Cortex of kidney (tissue), 1 donor: ENCODE measurements around the gene FADS3.
"Not testable (repeated sequence)": the region's sequence is repeated elsewhere in the genome, so short reads cannot be mapped to it uniquely, and the experiment has no call there.

Source experiments
- DNase-seq: peaks from one replicate; lab custom pipeline; 2025; lab: John Stamatoyannopoulos, UW

FADS3 gene

DNA sequence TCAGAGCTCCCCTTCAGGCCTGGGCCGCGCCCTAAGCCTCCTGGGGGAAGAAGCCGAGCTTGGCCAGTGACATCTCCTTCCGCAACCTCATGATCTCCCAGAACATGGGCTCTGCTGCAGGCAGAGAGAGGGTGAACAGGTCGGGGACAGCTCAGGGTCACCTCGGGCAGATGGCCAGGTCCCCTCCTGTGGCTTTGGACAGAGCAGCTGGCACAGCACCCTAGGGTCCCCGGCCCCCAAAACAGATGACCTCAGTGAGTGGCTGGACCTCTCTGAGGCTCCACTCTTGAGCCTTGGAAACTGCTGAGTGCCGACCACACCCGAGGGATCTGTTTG, 6.9 kb upstream of the FADS3 start:
- no peak for DNase-seq

DNA sequence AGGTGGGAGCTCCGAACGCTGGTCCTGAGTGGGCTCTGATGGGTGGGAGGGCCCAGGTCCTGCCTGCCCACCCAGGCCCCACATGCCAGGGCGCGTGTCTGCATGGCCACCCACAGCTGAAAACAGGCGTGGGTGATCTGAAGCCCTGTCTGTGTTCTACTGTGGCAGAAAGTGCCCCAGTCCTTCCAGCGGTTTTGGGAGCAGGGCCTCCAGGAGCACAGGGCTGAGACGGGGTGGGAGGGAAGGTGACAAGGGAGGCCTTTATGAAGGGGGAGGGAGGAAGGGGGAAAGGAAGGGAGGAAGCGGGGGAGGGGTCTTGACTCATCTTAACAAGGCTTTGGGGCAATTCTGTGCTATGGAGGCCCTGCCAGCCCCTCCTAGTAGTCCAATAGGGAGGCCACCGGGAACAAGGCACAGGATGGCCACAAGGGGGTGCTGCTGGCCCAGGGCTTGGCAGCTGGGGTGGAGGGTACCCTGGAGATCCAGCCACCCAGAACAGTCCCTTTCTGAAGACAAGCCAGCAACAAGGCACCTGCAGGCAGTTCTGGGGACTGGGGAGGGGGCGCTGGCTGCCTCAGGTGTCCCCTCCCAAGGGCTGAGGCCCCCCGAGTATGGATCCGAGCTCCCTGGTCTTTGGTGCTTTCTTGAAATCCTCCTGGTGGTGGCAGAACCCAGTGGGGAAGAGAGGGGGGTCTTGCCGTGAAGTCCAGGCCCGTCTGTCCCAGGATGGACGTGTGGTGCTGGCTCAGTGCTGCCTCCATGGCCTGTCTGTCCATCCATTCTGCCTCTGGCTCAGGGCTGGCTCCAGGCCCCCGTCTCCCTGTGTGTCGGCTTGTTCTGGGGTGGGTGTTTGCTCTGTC, 6.3 kb upstream of the FADS3 start:
- no peak for DNase-seq

DNA sequence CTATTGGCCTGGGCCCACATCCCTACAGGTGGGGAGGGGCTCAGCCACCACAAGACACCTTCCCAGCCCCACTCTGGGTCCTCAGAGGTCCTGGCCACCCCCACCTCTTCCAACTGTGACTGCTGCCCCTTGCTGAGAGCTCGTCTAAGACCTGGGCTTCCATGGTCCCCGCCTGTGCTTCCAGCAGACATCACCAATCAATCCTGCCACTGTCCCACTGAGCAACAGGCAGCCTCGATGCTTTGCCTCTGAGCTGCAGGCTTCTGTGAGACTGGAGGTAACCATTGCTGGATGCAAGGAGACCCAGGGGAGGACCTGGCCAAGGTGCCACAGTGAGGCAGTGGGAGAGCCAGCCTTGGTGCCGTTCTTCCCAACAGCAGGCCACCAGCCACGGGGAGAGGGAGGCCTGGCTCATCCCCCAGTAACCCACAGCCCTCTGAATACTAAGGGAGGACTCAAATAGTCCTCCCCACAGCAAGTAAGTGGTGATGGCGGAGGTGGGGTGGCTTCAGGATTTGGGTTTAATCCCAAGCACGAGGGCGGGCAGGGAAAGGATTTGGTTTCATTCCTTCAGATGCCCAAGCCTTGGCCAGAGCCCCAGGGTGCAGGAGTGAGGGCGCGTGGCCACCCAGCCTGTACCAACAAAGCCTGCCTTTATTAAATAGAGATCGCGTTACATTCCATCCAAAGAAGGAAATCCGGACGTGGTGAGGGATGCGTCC, 5.5 kb upstream of the FADS3 start:
- DNase-seq: no peak

DNA sequence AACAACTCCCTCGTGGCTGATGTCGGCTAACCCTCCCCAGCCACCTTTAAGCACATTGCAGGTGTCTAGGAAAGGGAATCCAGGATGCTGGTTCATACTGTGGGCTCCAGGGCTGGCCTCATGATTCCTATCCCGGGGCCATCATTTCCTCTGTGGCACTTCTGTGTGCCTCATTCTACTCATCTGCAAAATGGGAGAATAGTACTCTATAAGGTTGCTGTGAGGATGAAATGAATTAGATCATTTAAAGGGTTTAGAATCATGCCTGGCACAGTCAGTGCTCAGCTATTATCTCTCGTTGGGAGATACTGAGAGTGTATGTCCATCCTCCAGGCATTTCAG, 4.3 kb upstream of the FADS3 start:
- DNase-seq: no peak

DNA sequence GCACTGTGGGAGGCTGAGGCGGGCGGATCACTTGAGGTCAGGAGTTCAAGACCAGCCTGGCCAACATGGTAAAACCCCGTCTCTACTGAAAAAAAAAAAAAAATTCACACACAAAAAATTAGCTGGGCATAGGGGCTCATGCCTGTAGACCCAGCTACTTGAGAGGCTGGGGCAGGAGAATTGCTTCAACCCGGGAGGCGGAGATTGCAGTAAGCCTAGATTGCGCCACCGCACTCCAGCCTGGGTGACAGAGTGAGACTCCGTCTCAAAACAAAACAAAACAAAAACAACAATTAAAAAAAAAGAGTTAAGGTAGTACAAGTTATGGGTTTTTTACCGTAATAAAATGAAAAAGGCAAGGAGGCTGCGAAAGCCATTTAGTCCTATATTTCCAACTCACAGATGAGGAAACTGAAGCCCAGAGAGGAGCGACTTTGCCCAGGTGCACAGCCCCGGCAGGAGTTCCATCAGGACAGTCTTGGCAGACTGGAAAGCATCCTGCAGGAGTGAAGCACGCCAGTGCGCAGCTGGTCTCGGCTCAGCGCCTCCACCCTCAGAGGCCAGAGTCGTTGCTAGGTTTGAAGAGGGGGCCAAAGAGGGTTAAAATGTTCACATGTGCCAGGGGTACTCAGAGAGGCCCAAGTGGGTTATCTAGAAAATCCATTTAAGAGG, 3.8 kb upstream of the FADS3 start:
- no peak for DNase-seq

DNA sequence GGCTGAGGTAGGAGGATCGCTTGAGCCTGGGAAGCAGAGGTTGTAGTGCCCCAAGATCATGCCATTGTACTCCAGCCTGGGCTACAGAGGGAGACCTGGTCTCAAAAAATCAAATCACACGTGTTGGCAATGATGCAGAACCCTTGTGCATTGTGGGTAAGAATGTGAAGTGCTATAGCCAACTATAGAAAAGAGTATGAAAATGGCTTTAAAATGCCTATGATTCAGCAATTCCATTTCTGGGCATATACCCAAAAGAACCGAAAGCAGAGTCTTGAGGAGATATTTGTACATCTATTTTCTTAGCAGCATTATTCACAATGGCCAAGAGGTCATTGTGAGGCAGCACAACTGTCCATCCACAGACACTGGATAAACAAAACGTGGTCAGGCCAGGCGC, 2.6 kb upstream of the FADS3 start:
- no peak for DNase-seq

DNA sequence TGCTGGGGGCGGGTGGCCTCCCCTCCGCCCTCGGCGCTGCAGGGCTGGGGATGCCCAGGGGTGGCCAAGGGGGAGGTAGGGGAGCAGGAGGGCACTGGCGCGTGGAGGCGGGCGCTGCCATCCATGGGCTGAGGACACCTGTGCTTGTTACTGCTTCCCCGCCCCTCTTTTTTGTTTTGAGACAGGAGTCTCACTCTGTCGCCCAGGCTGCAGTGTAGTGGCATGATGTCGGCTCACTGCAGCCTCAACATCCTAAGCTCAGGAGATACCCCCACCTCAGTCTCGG, 683 bp upstream of the FADS3 start:
- no peak for DNase-seq

DNA sequence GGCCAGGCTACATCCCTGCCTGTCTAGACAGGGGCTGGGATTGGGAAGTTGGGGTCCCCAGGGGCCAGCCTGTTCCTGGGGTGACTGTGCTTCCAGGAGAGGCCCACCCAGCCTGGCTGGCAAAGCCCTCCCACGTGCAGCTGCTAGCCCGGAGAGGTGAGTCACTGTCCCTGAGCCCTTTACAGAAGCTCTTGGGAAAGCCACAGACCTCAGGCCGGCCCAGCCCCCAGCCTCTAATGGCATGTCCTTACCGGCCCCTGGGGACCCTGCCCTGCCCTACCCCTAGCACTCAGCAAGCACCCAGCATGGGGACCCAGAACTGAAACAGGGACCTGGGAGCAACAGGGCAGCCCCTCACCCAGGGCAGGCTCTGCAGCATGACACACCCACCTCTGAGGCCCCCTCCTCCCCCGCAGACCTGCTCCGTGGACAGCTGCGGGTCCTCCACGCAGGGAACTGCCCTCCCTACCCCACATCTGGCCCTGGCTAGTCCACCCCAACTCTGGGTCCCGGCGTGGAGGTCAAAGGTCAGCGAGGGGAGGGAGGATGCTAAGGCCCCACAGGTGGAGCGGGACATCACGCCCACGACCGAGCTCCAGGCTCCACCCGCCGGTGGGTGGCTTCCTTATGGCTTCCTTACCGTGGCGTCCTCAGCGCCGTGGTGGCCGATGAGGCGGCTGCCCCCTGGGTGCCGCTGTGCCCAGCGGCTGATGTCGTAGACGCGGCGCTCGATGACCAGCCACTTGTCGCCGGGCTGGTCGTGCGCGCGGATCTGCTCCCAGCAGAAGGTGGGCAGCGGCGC, 615 bp downstream of the FADS3 start:
- DNase-seq: no peak

DNA sequence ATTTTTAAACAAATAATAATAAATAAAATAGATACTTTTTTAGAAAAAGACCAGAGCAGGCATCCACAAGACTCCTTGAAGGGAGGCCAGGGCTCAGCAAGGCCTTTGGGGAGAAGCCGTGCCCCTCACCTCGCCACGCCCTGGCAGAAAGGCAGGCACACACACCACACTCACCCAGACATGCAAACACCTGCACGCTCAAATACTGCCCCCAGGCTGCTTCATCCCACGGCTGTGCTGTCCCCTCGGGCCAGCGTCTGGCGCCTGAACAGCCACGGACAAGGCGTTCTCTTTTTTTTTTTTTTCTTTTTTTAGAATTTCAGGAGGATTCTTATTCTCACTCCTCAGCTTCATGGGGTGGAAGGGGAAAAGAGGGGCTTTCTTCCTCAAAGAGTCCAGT, 1.5 kb downstream of the FADS3 start:
- DNase-seq: no peak

DNA sequence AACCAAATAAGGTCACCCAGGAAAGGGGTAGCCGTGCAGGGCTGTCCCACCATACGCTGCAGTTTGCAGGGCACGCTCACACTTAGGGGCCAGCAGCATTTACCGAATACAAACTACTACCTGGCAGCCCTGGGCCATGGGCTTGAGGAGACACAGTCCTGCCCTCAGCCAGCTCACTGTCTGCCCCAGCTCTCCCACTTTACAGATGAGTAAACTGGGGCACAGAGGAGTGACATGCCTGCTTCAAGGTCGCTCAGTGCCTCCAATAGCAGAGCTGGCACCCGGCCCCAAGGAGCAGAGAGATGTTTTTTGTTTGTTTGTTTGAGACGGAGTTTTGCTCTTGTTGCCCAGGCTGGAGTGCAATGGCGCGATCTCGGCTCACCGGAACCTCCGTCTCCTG, 2.8 kb downstream of the FADS3 start:
- DNase-seq: no peak

DNA sequence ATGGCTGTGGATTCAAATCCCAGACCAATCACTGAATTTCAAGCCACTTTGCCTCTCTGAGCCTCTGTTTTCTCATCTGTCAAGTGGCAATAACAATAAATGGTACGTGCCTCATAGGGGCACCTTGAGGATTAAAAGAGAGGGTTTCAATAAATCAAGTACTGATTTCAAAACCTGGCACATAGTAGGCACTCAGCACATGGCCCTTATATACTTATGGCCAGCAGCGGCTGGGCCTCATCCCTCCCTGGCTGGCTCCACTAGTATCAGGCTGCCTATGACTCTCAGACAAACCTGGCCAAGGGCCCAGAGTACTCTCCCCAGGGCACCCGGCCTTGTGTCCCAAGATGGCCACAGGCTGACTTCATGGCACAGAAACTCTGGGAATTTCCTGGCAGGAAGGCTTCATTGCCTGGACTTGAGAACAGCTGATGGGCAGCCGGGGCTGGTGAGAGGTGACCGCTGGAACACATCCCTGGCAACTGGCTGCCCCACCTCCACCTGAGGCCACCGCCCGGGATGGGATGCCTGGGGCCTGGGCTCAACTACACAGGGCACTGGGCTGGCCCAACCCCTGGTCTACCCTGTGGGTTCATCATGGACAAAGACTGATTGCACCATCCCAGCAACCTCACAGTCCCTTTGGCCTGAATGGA, 3.4 kb downstream of the FADS3 start:
- no peak for DNase-seq

DNA sequence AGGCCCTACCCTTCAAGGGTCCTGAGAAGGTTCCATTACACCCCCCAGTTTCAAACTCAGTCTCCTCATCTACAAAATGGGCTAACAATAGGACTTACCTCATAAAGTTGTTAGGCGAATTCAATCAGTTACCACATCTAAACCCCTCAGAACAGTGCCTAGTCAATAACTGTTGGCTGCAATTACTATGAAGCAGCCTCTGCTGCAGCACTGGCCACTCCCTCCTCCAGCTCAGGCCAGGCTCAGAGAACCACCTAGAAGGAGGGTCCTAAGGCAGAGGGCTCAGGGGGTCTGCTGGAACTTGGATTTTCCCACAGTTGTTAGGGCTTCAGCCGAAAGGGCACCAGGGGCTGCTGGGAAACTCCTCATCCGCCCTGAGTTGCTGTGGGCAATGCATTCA, 4.7 kb downstream of the FADS3 start:
- DNase-seq: no peak

DNA sequence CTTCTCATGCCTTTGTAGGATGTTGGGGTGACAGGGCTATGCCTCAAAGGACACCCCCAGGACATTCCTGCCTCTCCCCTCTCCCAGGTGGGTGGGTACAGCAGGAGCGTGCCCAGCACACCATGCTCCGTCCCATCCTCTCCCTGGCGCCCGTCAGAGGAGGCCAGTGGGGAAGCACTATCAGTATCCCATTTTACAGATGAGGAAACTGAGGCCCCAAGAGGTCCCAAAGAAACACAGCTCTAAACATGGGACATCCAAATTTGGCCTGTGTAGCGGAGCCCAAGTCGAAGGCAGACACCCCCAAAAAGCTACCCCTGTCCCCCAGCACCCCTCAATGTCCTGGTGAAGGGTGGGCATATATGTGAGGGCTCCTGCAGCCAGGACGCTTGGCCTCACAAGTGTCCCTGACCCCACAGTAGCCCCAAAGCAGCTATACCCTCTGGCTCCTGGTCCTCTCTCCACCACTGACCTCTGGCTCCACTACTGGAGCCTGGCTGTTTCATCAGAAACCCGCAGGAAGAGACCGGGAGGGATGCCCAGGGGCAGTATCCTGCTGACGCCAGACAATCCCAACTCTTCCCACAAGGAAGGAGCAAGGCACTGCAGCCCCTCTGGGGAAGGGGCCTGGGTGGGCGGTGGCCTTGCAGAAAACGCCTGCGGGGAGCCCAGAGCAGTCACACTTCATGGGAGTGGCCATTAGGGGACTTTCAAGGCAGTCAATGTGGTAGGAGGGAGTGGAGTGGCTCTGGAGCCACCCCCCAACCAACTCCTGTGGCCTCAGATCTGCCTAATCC, 5.4 kb downstream of the FADS3 start:
- DNase-seq: no peak

DNA sequence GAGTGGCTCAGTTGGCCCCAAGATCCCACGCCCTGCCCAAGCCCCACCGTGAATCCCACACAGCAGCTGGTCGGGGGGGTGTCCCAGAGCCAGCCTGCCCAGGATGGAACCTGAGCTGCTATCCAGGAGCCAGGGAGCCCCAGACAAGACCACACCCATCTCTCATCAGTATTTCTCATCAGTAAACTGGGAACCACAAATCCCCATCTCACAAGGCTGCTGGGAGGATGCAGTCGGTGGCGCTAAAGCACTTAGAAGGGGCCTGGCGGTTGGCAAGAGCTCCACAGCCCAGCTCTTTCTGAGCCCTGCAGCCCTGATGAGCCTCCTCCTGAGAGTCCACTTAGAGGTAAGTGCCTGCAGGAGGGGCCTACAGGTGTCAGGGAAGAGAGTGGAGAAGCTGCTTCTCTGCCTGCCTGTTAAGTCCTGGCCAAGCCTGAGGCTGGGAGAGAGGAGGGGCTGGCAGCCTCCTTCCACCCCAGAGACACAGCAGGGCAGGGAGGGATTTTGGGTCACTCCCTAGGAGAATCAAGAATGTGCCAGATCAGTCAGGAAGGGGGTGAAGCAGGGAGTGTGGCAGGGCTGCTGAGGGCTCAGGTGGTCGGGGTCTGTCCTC, 6.1 kb downstream of the FADS3 start:
- no peak for DNase-seq

DNA sequence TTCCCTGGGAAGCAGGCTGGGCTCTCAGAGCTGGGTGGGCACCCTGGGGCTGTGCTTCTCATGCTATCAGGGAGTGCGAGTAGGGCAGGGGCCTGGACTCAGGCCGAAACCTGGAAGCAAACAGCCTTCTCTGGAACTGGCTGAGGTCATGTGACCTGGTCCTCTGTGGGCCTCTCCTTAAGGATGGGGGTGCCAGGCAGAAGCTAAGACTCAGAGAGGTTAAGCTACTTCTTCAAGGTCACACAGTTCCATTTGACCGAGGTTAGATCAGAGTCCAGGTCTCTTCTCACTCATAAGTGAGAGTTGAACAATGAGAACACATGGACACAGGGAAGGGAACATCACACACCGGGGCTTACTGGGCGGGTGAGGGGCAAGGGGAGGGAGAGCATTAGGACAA, 7.4 kb downstream of the FADS3 start:
- DNase-seq: no peak

DNA sequence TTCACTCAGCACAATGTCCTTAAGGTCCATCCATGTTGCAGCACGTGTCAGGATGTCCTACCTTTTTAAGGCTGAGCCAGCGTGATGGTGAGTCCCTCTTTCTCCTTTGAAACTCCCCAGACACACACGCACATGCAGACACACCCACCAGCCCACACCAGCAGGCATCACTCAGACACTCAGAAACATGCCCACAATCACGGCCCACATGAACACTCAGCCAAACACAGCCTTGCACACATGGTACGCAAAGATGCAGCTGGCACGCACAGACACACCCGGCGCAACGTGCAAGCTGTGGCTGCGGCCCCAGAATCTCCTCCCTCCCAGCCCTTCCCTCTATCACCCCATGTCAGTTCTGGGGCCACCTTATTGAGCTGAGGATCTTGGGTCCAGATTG, 8.0 kb downstream of the FADS3 start:
- no peak for DNase-seq

DNA sequence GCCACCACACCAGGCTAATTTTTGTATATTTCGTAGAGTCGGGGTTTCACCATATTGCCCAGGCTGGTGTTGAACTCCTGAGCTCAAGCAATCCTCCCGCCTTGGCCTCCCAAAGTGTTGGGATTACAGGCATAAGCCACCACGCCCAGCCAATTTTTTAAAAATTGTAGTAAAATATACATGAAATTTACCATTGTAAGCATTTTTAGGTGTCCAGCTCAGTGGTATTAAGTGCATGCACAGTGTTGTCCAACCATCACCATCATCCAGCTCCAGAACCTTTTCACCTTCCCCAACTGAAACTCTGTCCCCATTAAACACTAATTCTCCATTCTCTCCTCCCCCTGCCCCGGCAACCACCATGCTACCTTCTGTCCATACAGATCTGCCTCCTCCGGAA, 8.5 kb downstream of the FADS3 start:
- DNase-seq: no peak

DNA sequence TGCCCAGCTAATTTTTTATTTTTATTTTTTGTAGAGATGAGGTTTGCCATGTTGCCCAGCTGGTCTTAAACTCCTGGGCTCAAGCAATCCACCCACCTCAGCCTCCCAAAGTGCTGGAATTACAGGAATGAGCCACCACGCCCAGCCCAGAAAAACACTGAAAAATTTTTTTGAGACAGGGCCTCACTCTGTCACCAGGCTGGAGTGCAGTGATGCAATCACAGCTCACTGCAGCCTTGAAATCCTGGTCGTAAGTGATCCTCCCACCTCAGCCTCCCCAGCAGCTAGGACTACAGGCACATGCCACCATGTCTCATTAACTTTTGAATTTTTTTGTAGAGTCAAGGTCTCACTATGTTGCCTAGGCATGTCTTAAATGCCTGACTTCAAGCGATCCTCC, 9.1 kb downstream of the FADS3 start:
- not testable (repeated sequence) for DNase-seq

DNA sequence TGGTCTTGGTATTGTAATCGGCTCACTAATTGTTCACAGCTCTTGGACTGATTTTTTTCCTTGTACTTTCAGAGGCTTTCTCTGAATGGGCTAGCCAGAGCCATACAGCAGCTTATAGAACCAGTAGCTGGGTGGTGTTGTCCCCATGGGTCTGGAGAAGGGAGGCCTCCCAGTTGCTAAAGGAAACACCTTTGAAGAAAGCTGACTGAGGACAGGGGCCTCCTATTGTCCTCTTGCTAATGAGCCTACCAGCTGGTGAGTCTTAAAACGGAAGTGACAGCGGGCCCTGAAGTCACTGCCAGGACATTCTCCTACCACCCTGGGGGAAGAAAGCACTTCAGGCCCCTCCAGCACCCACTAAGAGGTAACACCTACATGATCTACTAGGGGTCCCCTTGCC, 9.9 kb downstream of the FADS3 start:
- no peak for DNase-seq

DNA sequence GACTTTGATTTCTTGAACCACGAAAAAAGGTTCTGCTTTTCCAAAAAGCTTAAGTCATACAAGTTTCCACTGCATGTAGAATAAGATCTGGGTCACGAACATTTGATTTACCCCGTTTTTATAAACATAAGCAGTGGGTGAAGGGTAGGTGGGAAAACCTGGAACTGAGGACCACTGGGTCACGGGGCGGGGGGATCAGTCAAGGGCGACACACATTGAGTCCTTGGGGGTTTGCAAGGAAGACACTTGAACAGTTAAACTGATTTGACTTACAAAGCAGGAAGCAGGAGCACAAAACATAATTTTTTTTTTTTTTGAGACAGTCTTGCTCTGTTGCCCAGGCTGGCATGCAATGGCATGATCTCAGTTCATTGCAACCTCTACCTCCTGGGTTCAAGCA, 10.9 kb downstream of the FADS3 start:
- no peak for DNase-seq

DNA sequence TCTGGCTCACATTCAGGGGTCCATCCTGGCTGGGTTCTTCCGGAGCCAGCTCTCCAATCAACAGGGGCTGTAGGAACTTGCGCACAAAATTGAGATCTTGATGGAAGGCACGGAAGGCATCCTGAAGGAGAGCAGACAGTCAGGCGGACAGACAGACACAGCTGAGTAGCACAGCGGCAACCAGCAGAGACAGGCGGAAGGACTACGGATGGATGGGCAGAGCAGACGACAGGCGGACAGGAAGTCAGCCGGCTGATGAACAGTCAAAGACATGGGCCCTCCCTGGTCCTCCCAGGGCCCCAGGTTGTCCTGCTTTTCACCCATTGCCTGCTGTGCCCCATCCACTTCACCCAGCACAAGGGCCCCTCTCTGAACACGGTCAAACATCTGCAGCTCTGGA, 11.3 kb downstream of the FADS3 start:
- DNase-seq: no peak
